ENCODE measurements around the gene ADAMTSL2. TPM values are rescaled to one million over a fixed set of nuclear protein-coding genes. Genes with fewer than 3 reads are reported as not detected.

The ADAMTSL2 gene
- polyA plus RNA-seq, 1 donor (not counting 4 experiments of a cell fraction or from before 2014, with no cell fraction given), result not detected

DNA sequence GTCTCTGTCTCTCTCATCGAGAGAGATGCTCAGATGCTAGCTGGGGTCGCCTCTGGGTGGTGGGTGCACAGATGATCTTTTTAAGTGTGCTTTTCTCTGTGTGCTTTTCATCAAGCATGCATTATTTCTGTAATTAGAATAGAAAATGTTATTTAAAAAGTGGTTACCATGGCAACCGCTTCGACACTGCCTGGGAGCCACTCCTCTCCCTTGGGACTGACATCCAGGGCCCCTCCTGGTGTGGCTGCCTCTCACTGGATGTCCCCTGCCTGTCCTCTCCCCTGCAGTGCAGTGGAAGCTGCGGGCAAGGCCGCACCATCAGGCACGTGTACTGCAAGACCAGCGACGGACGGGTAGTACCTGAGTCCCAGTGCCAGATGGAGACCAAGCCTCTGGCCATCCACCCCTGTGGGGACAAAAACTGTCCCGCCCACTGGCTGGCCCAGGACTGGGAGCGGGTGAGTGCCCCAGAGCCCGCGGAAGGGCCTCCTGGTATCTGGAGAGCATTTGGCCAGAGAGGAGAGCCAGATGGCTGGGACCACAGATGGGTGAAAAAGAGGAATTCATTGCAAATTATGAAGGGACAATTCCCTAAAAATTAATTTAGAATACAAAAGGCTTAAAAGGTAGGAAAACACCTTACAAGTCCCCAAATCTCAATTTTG, 34.7 kb downstream of the ADAMTSL2 start:
- Histone ChIP-seq H3K4me2 (ENCODE audit: control insufficient read depth, extremely low read depth, insufficient read depth, low read depth, low read length) (no peak overlapping the region), H3K27me3 (ENCODE audit: control insufficient read depth, extremely low read depth, insufficient read depth, low read length) (peaks cover 28% of the 10 kb centered on the region), H3K9me1 (ENCODE audit: control insufficient read depth, extremely low read depth, insufficient read depth, low read length) (no peaks in the 10 kb centered on the region), H3K4me3 (ENCODE audit: control insufficient read depth in 2 of 3, extremely low read depth in 1 of 3, insufficient read depth in 2 of 3, low read depth in 1 of 3, low read length in 3 of 3) (no peak overlapping the region), H4K20me1 (ENCODE audit: control insufficient read depth, extremely low read depth, insufficient read depth, low read length) (no peaks in the 10 kb centered on the region), H3K9me3 (ENCODE audit: control insufficient read depth, low read depth, low read length) (no peaks in the 10 kb centered on the region), H3K36me3 (ENCODE audit: control insufficient read depth in 2 of 2, extremely low read depth in 1 of 2, insufficient read depth in 2 of 2, low read length in 2 of 2) (no peaks in the 10 kb centered on the region), H3K4me1 (ENCODE audit: control insufficient read depth, extremely low read depth, insufficient read depth, low read length) (no peaks in the 10 kb centered on the region), H3K9ac (ENCODE audit: control insufficient read depth, extremely low read depth, insufficient read depth, low read length) (no peak overlapping the region), H3K79me2 (ENCODE audit: control insufficient read depth, insufficient read depth, low read length) (no peaks in the 10 kb centered on the region), H3K27ac (ENCODE audit: control insufficient read depth, insufficient read depth, low read length) (no peak overlapping the region), H2AFZ (ENCODE audit: control insufficient read depth, low read length) (no peak overlapping the region)
- DNase-seq (ENCODE audit: low read depth, low spot score), result no peak
- no peak for TF ChIP-seq EZH2 (IDR thresholded peaks at IDR 0.05; ENCODE audit: low read length)
- no peak for TF ChIP-seq CTCF (optimal IDR thresholded peaks at IDR 0.05 in 1 of 3, IDR thresholded peaks at IDR 0.05 in 1 of 3, conservative IDR thresholded peaks at IDR 0.05 in 1 of 3; ENCODE audit: extremely low read depth in 1 of 3, insufficient read depth in 2 of 3, low read length in 3 of 3)
- dilution Hi-C loops (cut with MboI; ENCODE audit: extremely low pct_ligation_motif_present, low sequenced_read_pairs), result no loop called here
- no peak for FAIRE-seq

DNA sequence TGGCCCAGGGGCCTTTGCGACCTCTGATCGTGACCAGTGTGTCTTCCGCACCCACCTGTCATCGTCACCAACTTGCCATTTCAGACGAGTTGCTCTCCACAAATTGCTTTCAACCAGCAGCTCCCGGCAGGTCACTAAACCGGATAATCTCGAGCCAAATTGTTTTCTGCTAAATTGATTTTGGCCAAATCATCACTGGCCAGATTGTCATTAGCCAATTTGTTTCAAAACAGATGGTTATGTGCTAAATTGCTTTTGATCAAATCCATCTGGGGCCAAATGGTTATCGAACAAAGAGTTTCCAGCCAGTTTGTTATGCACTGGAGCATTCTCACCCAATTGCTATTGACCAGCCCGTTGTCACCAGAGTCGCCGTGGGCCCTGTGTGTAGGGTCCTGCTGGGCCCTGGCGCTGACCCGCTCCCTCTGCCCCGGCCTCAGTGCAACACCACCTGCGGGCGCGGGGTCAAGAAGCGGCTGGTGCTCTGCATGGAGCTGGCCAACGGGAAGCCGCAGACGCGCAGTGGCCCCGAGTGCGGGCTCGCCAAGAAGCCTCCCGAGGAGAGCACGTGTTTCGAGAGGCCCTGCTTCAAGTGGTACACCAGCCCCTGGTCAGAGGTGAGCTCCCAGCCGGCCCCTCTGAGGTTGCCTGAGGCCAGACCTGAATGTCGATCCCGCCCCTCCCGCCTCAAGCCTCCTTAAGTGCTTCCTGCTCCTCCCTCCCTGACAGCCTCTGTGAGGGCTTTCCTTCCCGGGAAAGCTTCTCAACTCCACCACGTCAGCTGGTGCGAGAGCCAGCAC, 35.6 kb downstream of the ADAMTSL2 start:
- H3K36me3 ChIP-seq (ENCODE audit: control insufficient read depth in 2 of 2, extremely low read depth in 1 of 2, insufficient read depth in 2 of 2, low read length in 2 of 2), result no peaks in the 10 kb centered on the region
- H3K9me3 ChIP-seq (ENCODE audit: control insufficient read depth, low read depth, low read length), result no peaks in the 10 kb centered on the region
- H4K20me1 ChIP-seq (ENCODE audit: control insufficient read depth, extremely low read depth, insufficient read depth, low read length), result no peaks in the 10 kb centered on the region
- TF ChIP-seq CTCF (optimal IDR thresholded peaks at IDR 0.05 in 1 of 3, IDR thresholded peaks at IDR 0.05 in 1 of 3, conservative IDR thresholded peaks at IDR 0.05 in 1 of 3; ENCODE audit: extremely low read depth in 1 of 3, insufficient read depth in 2 of 3, low read length in 3 of 3) (no peak), EZH2 (IDR thresholded peaks at IDR 0.05; ENCODE audit: low read length) (no peak)
- H3K27ac ChIP-seq (ENCODE audit: control insufficient read depth, insufficient read depth, low read length), result no peak overlapping the region
- H3K9ac ChIP-seq (ENCODE audit: control insufficient read depth, extremely low read depth, insufficient read depth, low read length), result no peak overlapping the region
- FAIRE-seq (no peak), DNase-seq (ENCODE audit: low read depth, low spot score) (no peak)
- H3K4me2 ChIP-seq (ENCODE audit: control insufficient read depth, extremely low read depth, insufficient read depth, low read depth, low read length), result no peak overlapping the region
- H3K4me1 ChIP-seq (ENCODE audit: control insufficient read depth, extremely low read depth, insufficient read depth, low read length), result no peaks in the 10 kb centered on the region
- H2AFZ ChIP-seq (ENCODE audit: control insufficient read depth, low read length), result no peak overlapping the region
- no peaks in the 10 kb centered on the region for H3K79me2 ChIP-seq (ENCODE audit: control insufficient read depth, insufficient read depth, low read length)
- dilution Hi-C loops (cut with MboI; ENCODE audit: extremely low pct_ligation_motif_present, low sequenced_read_pairs), result no loop called here
- peaks cover 22% of the 10 kb centered on the region for H3K27me3 ChIP-seq (ENCODE audit: control insufficient read depth, extremely low read depth, insufficient read depth, low read length)
- no peak overlapping the region for H3K4me3 ChIP-seq (ENCODE audit: control insufficient read depth in 2 of 3, extremely low read depth in 1 of 3, insufficient read depth in 2 of 3, low read depth in 1 of 3, low read length in 3 of 3)
- H3K9me1 ChIP-seq (ENCODE audit: control insufficient read depth, extremely low read depth, insufficient read depth, low read length), result no peaks in the 10 kb centered on the region
